ENCODE results near the gene RB1. TPM values are rescaled to one million over a fixed set of nuclear protein-coding genes. Genes with fewer than 3 reads are reported as not detected.

Gene RB1
- total RNA-seq, 2 donors from 2014 or later = 28.5 TPM

DNA sequence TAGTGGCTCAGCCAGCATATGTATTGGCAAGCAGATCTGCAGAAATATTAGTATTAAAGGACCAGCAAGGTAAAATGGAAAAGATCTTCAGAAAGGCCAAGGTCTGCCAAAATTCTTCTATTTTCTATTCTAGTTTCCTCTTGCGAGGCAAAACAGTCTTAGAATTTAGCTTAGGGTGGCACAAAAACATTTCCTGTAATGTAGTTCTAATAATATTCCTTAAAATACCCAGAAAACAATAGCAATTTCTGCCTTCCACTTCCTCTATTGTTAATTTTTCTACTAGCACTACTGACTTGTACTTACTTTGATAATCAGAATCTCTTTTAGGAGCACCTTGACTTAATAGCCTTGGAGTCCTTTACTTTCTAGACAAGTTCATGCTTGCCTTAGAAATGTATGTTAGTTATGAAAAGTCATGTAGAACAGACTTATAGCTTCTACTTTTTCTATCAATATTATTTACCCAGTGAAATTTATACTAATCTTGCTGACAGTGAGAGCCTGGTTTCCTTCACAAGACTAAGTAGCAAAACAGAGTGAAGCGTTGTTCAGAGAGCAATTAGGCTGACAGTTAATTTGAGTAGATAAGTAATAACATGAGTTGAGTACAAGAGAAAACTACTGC, 133.2 kb downstream of the RB1 start:
- Histone ChIP-seq H3K4me3 (no peak overlapping the region), H3K27me3 (no peaks in the 10 kb centered on the region), H3K27ac (peak overlapping the region; percentile 10), H3K9me3 (no peaks in the 10 kb centered on the region), H3K4me1 (no peaks in the 10 kb centered on the region), H3K36me3 (no peaks in the 10 kb centered on the region), H3K9ac (ENCODE audit: low read depth in 2 of 2, low read length in 2 of 2) (no peak overlapping the region)
- DNase-seq = no peak
- TF ChIP-seq CTCF (IDR thresholded peaks at IDR 0.05) = no peak
- intact Hi-C loops (cut with DNase I) = no loop called here

GRCh38 chr13:48437371-48437770, 133.8 kb downstream of the RB1 start:
- intact Hi-C loops (cut with DNase I) = no loop called here
- H3K27me3 ChIP-seq = no peaks in the 10 kb centered on the region

GRCh38 chr13:48443442-48444208, 140.1 kb downstream of the RB1 start:
- no peak overlapping the region for H3K9ac ChIP-seq (ENCODE audit: low read depth in 2 of 2, low read length in 2 of 2)
- DNase-seq = no peak
- no peaks in the 10 kb centered on the region for H3K36me3 ChIP-seq
- no peak for TF ChIP-seq CTCF (IDR thresholded peaks at IDR 0.05)
- no peaks in the 10 kb centered on the region for H3K4me1 ChIP-seq
- intact Hi-C loops (cut with DNase I) = no loop called here
- H3K9me3 ChIP-seq = no peaks in the 10 kb centered on the region
- no peaks in the 10 kb centered on the region for H3K27me3 ChIP-seq
- H3K27ac ChIP-seq = no peak overlapping the region
- no peak overlapping the region for H3K4me3 ChIP-seq

More at GRCh38 chr13:48437371-48437770, 133.8 kb downstream of the RB1 start:
- H3K9ac ChIP-seq (ENCODE audit: low read depth in 2 of 2, low read length in 2 of 2) = no peak overlapping the region
- peak; percentile 38 for DNase-seq
- H3K4me3 ChIP-seq = no peak overlapping the region
- no peak for TF ChIP-seq CTCF (IDR thresholded peaks at IDR 0.05)
- H3K27ac ChIP-seq = no peak overlapping the region
- no peaks in the 10 kb centered on the region for H3K36me3 ChIP-seq
- no peaks in the 10 kb centered on the region for H3K9me3 ChIP-seq
- no peaks in the 10 kb centered on the region for H3K4me1 ChIP-seq

GRCh38 chr13:48446464-48446863, 142.9 kb downstream of the RB1 start:
- no peak for TF ChIP-seq CTCF (IDR thresholded peaks at IDR 0.05)
- H3K27ac ChIP-seq = no peak overlapping the region
- no peaks in the 10 kb centered on the region for H3K27me3 ChIP-seq
- no peaks in the 10 kb centered on the region for H3K9me3 ChIP-seq
- no peak overlapping the region for H3K4me3 ChIP-seq
- H3K36me3 ChIP-seq = no peaks in the 10 kb centered on the region
- H3K4me1 ChIP-seq = no peaks in the 10 kb centered on the region
- DNase-seq = no peak
- H3K9ac ChIP-seq (ENCODE audit: low read depth in 2 of 2, low read length in 2 of 2) = no peak overlapping the region
- intact Hi-C loops (cut with DNase I) = no loop called here

- DNase-seq = no peak
- Histone ChIP-seq H3K27ac (peak overlapping the region; percentile 26), H3K4me1 (no peaks in the 10 kb centered on the region), H3K4me3 (no peak overlapping the region), H3K9me3 (no peaks in the 10 kb centered on the region), H3K9ac (ENCODE audit: low read depth in 2 of 2, low read length in 2 of 2) (no peak overlapping the region), H3K36me3 (no peaks in the 10 kb centered on the region), H3K27me3 (no peaks in the 10 kb centered on the region)
- intact Hi-C loops (cut with DNase I) = no loop called here
- TF ChIP-seq CTCF (IDR thresholded peaks at IDR 0.05) = no peak
Observed at GRCh38 chr13:48448285-48448958, 144.9 kb downstream of the RB1 start.

Measured in colonic mucosa (tissue), 4 donors.